AG09309 (cell line): ENCODE results near the gene PRMT2.

Experiments used
- DNase-seq: peaks from one replicate; pipeline ENCODE4 v3.0.0-alpha.2; 2010; ENCODE audit warnings: low read depth
- H3K4me3 ChIP-seq: 2 replicates; pipeline ENCODE4 v1.5.1; 2011; ENCODE audit warnings: mild to moderate bottlenecking, low read depth, low read length, moderate library complexity; ENCODE audit not compliant: control insufficient read depth
- CTCF ChIP-seq: IDR thresholded peaks from 2 replicates; pipeline ENCODE4 v1.5.1; 2011; ENCODE audit warnings: mild to moderate bottlenecking, low read depth, low read length, inconsistent platforms; ENCODE audit not compliant: insufficient read depth, control insufficient read depth; ENCODE audit errors: missing control alignments

The PRMT2 gene

GRCh38 chr21:46661642-46662366 lies 26.3 kb downstream of the PRMT2 start:
- TF ChIP-seq CTCF = no peak
- DNase-seq = no peak
- no peak overlapping the region for H3K4me3 ChIP-seq

- no peak for DNase-seq
- no peak for TF ChIP-seq CTCF
- no peak overlapping the region for H3K4me3 ChIP-seq
Measured at GRCh38 chr21:46662367-46662654, 26.8 kb downstream of the PRMT2 start.

- no peak for TF ChIP-seq CTCF
- H3K4me3 ChIP-seq = no peak overlapping the region
- DNase-seq = no peak
Measured at GRCh38 chr21:46662765-46663500, 27.5 kb downstream of the PRMT2 start.

GRCh38 chr21:46663754-46664153 lies 28.3 kb downstream of the PRMT2 start:
- no peak for TF ChIP-seq CTCF
- H3K4me3 ChIP-seq = no peak overlapping the region
- DNase-seq = no peak

GRCh38 chr21:46664316-46664995 lies 29.0 kb downstream of the PRMT2 start:
- TF ChIP-seq CTCF = no peak
- DNase-seq = no peak
- H3K4me3 ChIP-seq = no peak overlapping the region

GRCh38 chr21:46665566-46665965 lies 30.1 kb downstream of the PRMT2 start:
- no peak for DNase-seq
- no peak for TF ChIP-seq CTCF
- no peak overlapping the region for H3K4me3 ChIP-seq
